Activated CD8-positive, alpha-beta T cell treated with anti-CD3 and anti-CD28 coated beads for 36 hours (primary cell): ENCODE results near the gene PGBD4. TPM values are rescaled to one million over a fixed set of nuclear protein-coding genes. Genes with fewer than 3 reads are reported as not detected.

Experiments
- ATAC-seq: fragments of 200-7000 bp; cut with Tn5 transposase; one replicate; pipeline ENCODE4 v1.10.0; 2021; ENCODE audit warnings: mild to moderate bottlenecking, moderate library complexity
- CTCF ChIA-PET: fragments of 350-600 bp; sonication (Branson Sonifier 250); formaldehyde crosslinking; loops from one replicate; lab custom pipeline; 2021; ENCODE audit warnings: antibody characterized with exemption; lab: Charles Lee
- POLR2A ChIA-PET: fragments of 350-600 bp; sonication (Branson Sonifier 250); formaldehyde crosslinking; loops from one replicate; lab custom pipeline; 2021; ENCODE audit warnings: antibody characterized with exemption; lab: Charles Lee
- DNase-seq: peaks from one replicate; pipeline ENCODE4 v3.0.0-alpha.2; 2020
- H3K27ac Mint-ChIP-seq: one replicate; pipeline ENCODE4 v1.8.0; 2021; ENCODE audit warnings: mild to moderate bottlenecking, mixed read lengths
- H3K27me3 Mint-ChIP-seq: one replicate; pipeline ENCODE4 v1.8.0; 2021; ENCODE audit warnings: mixed read lengths
- H3K36me3 Mint-ChIP-seq: one replicate; pipeline ENCODE4 v1.8.0; 2021; ENCODE audit warnings: low read depth, mixed read lengths
- H3K4me1 Mint-ChIP-seq: one replicate; pipeline ENCODE4 v1.8.0; 2021; ENCODE audit warnings: low read depth, mixed read lengths
- H3K4me3 Mint-ChIP-seq: one replicate; pipeline ENCODE4 v1.8.0; 2021; ENCODE audit warnings: mild to moderate bottlenecking, moderate library complexity, mixed read lengths
- H3K9me3 Mint-ChIP-seq: one replicate; pipeline ENCODE4 v1.8.0; 2021; ENCODE audit warnings: mixed read lengths
- intact Hi-C: fragments of 100-400 bp; cut with micrococcal nuclease; formaldehyde crosslinking; loops from one replicate; pipeline ENCODE4 v1.10.0; 2022
- total RNA-seq, 2 experiments: library from RNA; stranded (reverse); gene quantifications; one replicate each; pipeline ENCODE4 v1.2.3, GENCODE V29; 2021
- TF ChIP-seq, protein P1 (sequence below): fragments of 200-600 bp; IDR thresholded peaks from one replicate; pipeline ENCODE4 v1.8.0; 2022; ENCODE audit warnings: antibody characterized with exemption, mild to moderate bottlenecking

Gene PGBD4
- total RNA-seq, 2 experiments from 2014 or later: 2.6 to 2.7 TPM

DNA sequence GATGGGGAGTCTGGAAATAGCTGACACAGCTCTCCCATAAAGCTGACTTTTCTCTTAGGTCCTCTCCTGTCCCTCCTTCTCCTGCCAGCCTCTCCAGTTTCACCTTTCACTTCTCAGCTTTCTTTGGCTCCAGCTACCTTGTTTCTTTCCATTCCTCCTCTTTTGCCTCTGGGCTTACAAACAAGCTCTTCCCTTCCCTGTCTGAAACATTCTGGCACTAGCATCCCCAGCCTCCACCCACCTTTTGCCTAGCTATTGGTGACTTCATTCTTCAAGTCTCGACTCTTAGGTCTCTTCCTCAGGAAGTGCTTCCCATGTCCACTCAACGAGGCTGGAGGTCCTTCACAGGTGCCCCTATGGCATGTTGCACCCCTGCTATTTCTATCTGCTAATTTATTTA lies 42.4 kb upstream of the PGBD4 start:
- H3K36me3 Mint-ChIP-seq: no peaks in the 10 kb centered on the region
- peaks cover 3% of the 10 kb centered on the region for H3K4me1 Mint-ChIP-seq
- ATAC-seq: no peak
- POLR2A ChIA-PET: no interaction called here
- CTCF ChIA-PET: interaction anchor here (0.6 to 1.1 kb wide), 3 partner anchors 9 to 150 kb away, joined by 3 to 5 read pairs (median 4); partner anchors contain the start of gene KATNBL1
- DNase-seq: no peak
- no peak overlapping the region for H3K4me3 Mint-ChIP-seq
- intact Hi-C loops: no loop called here
- no peaks in the 10 kb centered on the region for H3K9me3 Mint-ChIP-seq
- H3K27me3 Mint-ChIP-seq: no peaks in the 10 kb centered on the region
- H3K27ac Mint-ChIP-seq: no peak overlapping the region
- TF ChIP-seq, protein P1, sequence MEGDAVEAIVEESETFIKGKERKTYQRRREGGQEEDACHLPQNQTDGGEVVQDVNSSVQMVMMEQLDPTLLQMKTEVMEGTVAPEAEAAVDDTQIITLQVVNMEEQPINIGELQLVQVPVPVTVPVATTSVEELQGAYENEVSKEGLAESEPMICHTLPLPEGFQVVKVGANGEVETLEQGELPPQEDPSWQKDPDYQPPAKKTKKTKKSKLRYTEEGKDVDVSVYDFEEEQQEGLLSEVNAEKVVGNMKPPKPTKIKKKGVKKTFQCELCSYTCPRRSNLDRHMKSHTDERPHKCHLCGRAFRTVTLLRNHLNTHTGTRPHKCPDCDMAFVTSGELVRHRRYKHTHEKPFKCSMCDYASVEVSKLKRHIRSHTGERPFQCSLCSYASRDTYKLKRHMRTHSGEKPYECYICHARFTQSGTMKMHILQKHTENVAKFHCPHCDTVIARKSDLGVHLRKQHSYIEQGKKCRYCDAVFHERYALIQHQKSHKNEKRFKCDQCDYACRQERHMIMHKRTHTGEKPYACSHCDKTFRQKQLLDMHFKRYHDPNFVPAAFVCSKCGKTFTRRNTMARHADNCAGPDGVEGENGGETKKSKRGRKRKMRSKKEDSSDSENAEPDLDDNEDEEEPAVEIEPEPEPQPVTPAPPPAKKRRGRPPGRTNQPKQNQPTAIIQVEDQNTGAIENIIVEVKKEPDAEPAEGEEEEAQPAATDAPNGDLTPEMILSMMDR: no peak

DNA sequence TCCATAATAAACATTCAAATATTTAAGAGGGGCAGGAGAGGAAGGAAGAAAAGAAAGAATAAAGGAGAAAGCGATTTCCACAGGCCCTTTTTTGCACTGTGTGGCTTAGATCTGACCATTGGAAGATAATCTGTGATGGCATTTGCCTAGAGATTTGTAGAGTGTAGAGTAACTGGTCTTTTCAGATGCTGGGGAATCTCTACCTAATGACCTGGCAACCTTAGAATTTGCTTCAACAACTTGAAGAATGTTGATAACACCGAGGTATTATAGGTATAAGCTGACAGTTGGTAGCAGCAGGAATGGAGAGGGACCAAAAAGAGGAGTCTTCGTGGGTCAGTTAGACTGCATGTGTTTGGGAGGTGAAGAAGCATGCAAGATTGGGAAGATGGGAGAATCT lies 41.9 kb upstream of the PGBD4 start:
- Mint-ChIP-seq H3K4me3 (no peak overlapping the region), H3K9me3 (no peaks in the 10 kb centered on the region), H3K27me3 (no peaks in the 10 kb centered on the region), H3K27ac (no peak overlapping the region), H3K36me3 (no peaks in the 10 kb centered on the region), H3K4me1 (peaks cover 3% of the 10 kb centered on the region)
- ChIA-PET CTCF (interaction anchor here (1.1 to 4.1 kb wide), 3 partner anchors 9 to 306 kb away, joined by 3 to 60 read pairs (median 5); partner anchors contain the start of gene KATNBL1), POLR2A (no interaction called here)
- DNase-seq: no peak
- TF ChIP-seq, protein P1: no peak
- intact Hi-C loops: loop anchor here (10.0 kb wide), 2 partner anchors 525 to 865 kb away; partner anchors contain the start of gene GOLGA8B
- ATAC-seq: no peak

DNA sequence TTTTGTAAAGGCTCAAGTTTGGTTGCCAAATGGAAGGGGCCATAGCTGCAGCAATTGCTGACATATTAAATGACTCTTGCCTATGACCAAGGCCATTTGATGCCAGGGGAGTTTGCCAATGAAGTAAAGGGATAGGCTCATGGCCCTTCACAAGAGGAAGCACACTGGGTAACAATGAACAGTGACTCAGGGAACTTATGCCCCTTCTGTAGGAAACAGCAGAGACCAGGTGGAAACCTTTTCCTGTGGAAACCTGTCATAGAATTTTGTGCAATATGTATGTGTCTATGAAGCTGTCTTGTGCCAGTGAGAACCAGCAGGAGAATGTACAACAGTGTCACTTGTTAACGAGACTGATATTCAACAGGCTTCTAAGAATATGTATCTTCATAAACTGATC lies 37.4 kb upstream of the PGBD4 start:
- Mint-ChIP-seq H3K4me1 (peaks cover 3% of the 10 kb centered on the region), H3K27ac (no peak overlapping the region), H3K4me3 (no peak overlapping the region), H3K36me3 (no peaks in the 10 kb centered on the region), H3K27me3 (no peaks in the 10 kb centered on the region), H3K9me3 (no peaks in the 10 kb centered on the region)
- DNase-seq: no peak
- CTCF ChIA-PET: interaction anchor here (0.8 to 1.2 kb wide), 2 partner anchors 16 to 146 kb away, joined by 3 read pairs; partner anchors contain the start of gene KATNBL1
- intact Hi-C loops: loop anchor here (10.0 kb wide), 2 partner anchors 520 to 860 kb away; partner anchors contain the start of gene GOLGA8B
- TF ChIP-seq, protein P1: no peak
- ATAC-seq: no peak
- POLR2A ChIA-PET: no interaction called here

DNA sequence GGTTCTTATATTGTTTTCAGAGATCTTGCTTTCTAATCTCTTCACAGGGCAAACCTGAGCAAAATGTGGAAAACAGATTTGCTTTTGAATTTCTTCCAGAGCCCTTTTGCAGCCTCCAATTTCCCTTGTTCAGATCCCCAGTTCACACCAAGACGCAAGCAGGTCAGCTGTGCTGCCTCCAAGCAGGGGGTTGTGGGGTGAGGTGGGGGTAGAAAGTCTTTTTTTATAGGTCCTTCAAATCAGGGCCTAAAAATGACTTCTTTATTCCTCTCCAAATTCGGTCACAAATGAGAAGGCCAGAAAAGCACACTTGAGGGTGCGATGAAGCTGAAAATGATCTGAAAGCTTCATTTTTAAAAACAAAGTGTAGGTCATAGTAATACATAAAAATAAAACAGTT lies 36.6 kb upstream of the PGBD4 start:
- TF ChIP-seq, protein P1: no peak
- Mint-ChIP-seq H3K9me3 (no peaks in the 10 kb centered on the region), H3K27ac (no peak overlapping the region), H3K4me1 (peaks cover 3% of the 10 kb centered on the region), H3K36me3 (no peaks in the 10 kb centered on the region), H3K4me3 (no peak overlapping the region), H3K27me3 (no peaks in the 10 kb centered on the region)
- intact Hi-C loops: loop anchor here (10.0 kb wide), 2 partner anchors 520 to 860 kb away; partner anchors contain the start of gene GOLGA8B
- ATAC-seq (no peak), DNase-seq (no peak)
- ChIA-PET POLR2A (no interaction called here), CTCF (interaction anchor here (1.2 to 1.5 kb wide), 3 partner anchors 45 to 145 kb away, joined by 3 to 8 read pairs (median 5); partner anchors contain the start of gene KATNBL1)

DNA sequence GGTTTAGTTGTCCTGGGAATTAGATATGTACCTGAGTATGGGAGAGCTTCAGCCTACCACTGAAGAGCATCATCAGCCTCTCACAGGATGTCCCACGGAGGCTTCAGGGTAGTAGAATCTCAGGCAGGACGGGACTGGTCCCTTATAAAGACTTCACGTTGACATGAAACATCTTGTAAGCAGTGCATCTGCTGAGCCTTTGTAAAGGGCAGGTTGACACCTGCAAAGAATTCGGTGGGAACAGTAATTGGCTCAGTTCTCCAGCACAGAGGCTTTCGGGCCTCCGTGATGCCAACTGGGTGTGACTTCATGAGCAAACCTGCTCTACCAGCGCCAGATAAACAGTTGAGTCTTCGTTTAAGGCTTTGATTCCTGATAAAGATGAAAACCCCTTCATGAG lies 35.9 kb upstream of the PGBD4 start:
- Mint-ChIP-seq H3K4me3 (no peak overlapping the region), H3K4me1 (peaks cover 3% of the 10 kb centered on the region), H3K36me3 (no peaks in the 10 kb centered on the region), H3K9me3 (no peaks in the 10 kb centered on the region), H3K27ac (no peak overlapping the region), H3K27me3 (no peaks in the 10 kb centered on the region)
- no peak for DNase-seq
- intact Hi-C loops: loop anchor here (10.0 kb wide), 2 partner anchors 519 to 859 kb away; partner anchors contain the start of gene GOLGA8B
- no peak for ATAC-seq
- POLR2A ChIA-PET: no interaction called here
- CTCF ChIA-PET: interaction anchor here (0.6 to 1.5 kb wide), 4 partner anchors 44 to 523 kb away, joined by 3 to 8 read pairs (median 4); partner anchors contain the start of gene KATNBL1
- TF ChIP-seq, protein P1: no peak
